ENCODE results near the gene PPP3CA. TPM values are rescaled to one million over a fixed set of nuclear protein-coding genes. Genes with fewer than 3 reads are reported as not detected.

Gene PPP3CA
- total and polyA plus RNA-seq, 2 of the 13 experiments (the other 11 are each of a cell fraction or from before 2014, with no cell fraction given): 4.8 to 13.2 TPM

- TF ChIP-seq FOSL2 (CRISPR knock-in tag; IDR thresholded peaks at IDR 0.05): peak; percentile 42; the same call in 1 of the 2 replicates
- no peak for TF ChIP-seq ZNF75D (CRISPR knock-in tag; IDR thresholded peaks at IDR 0.05; ENCODE audit: borderline replicate concordance)
- Histone ChIP-seq H4K20me1 (ENCODE audit: insufficient read depth, low read length) (no peaks in the 10 kb centered on the region), H2AFZ (ENCODE audit: low read length) (no peak overlapping the region), H3K4me2 (ENCODE audit: low read depth, low read length) (no peak overlapping the region), H3K9me3 (ENCODE audit: low read length) (no peaks in the 10 kb centered on the region), H3K4me1 (ENCODE audit: insufficient read depth, low read length) (no peaks in the 10 kb centered on the region), H3K4me3 (replicated peaks in 1 of 3; ENCODE audit: insufficient read depth in 1 of 3, low read depth in 2 of 3, low read length in 3 of 3) (no peak overlapping the region), H3K9ac (ENCODE audit: insufficient read depth, low read depth, low read length) (no peak overlapping the region), H3K27me3 (ENCODE audit: control insufficient read depth in 1 of 2, insufficient read depth in 2 of 2, low read length in 2 of 2) (no peaks in the 10 kb centered on the region), H3K27ac (ENCODE audit: extremely low read length, insufficient read depth, low read length) (no peak overlapping the region), H3K79me2 (ENCODE audit: insufficient read depth, low read length) (no peaks in the 10 kb centered on the region), H3K36me3 (replicated peaks in 1 of 2; ENCODE audit: control insufficient read depth in 1 of 2, insufficient read depth in 2 of 2, low read length in 2 of 2) (no peaks in the 10 kb centered on the region)
- FAIRE-seq (no peak), DNase-seq (ENCODE audit: low spot score) (peak; percentile 21), ATAC-seq (no peak; the same call in 2 of the 3 replicates)
- ChIA-PET POLR2A (no interaction called here), CTCF (ENCODE audit: low intra/inter-chr PET ratio, low total read pairs) (no interaction called here)
- intact Hi-C loops (cut with micrococcal nuclease; ENCODE audit: unreplicated experiment) (no loop called here), in situ Hi-C loops (cut with HindIII; ENCODE audit: extremely low pct_ligation_motif_present, low pct_unique_long_range_greater_than_20kb) (no loop called here)
- BruUV-seq (replicated peaks): no TSS peak
- WGBS (ENCODE audit: low lambda C conversion rate): 21% methylated on average over 3 of the region's 3 CpGs
Observed at GRCh38 chr4:101008503-101008902, 338.8 kb downstream of the PPP3CA start.

- Histone ChIP-seq H3K4me1 (ENCODE audit: insufficient read depth, low read length) (no peaks in the 10 kb centered on the region), H3K79me2 (ENCODE audit: insufficient read depth, low read length) (no peaks in the 10 kb centered on the region), H3K9me3 (ENCODE audit: low read length) (no peaks in the 10 kb centered on the region), H3K36me3 (replicated peaks in 1 of 2; ENCODE audit: control insufficient read depth in 1 of 2, insufficient read depth in 2 of 2, low read length in 2 of 2) (no peaks in the 10 kb centered on the region), H3K27me3 (ENCODE audit: control insufficient read depth in 1 of 2, insufficient read depth in 2 of 2, low read length in 2 of 2) (no peaks in the 10 kb centered on the region), H3K4me3 (replicated peaks in 1 of 3; ENCODE audit: insufficient read depth in 1 of 3, low read depth in 2 of 3, low read length in 3 of 3) (no peak overlapping the region), H3K27ac (ENCODE audit: extremely low read length, insufficient read depth, low read length) (no peak overlapping the region), H4K20me1 (ENCODE audit: insufficient read depth, low read length) (no peaks in the 10 kb centered on the region), H2AFZ (ENCODE audit: low read length) (no peak overlapping the region), H3K4me2 (ENCODE audit: low read depth, low read length) (no peak overlapping the region), H3K9ac (ENCODE audit: insufficient read depth, low read depth, low read length) (no peak overlapping the region)
- no peak for TF ChIP-seq CSRNP1 (CRISPR knock-in tag; IDR thresholded peaks at IDR 0.05)
- TF ChIP-seq NFE2 (CRISPR knock-in tag; IDR thresholded peaks at IDR 0.05): no peak
- TF ChIP-seq TEAD2 (CRISPR knock-in tag; IDR thresholded peaks at IDR 0.05): no peak
- TF ChIP-seq GABPA (IDR thresholded peaks at IDR 0.05; ENCODE audit: low read depth, low read length): no peak
- no peak for TF ChIP-seq GABPA (CRISPR knock-in tag; IDR thresholded peaks at IDR 0.05; ENCODE audit: low read depth)
- TF ChIP-seq IKZF1 (IDR thresholded peaks at IDR 0.05): no peak
- TF ChIP-seq KDM1A (CRISPR knock-in tag; IDR thresholded peaks at IDR 0.05): no peak
- TF ChIP-seq, protein P1, sequence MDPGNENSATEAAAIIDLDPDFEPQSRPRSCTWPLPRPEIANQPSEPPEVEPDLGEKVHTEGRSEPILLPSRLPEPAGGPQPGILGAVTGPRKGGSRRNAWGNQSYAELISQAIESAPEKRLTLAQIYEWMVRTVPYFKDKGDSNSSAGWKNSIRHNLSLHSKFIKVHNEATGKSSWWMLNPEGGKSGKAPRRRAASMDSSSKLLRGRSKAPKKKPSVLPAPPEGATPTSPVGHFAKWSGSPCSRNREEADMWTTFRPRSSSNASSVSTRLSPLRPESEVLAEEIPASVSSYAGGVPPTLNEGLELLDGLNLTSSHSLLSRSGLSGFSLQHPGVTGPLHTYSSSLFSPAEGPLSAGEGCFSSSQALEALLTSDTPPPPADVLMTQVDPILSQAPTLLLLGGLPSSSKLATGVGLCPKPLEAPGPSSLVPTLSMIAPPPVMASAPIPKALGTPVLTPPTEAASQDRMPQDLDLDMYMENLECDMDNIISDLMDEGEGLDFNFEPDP (CRISPR knock-in tag; conservative IDR thresholded peaks at IDR 0.05): no peak
- TF ChIP-seq ZNF614 (CRISPR knock-in tag; IDR thresholded peaks at IDR 0.05; ENCODE audit: borderline replicate concordance): no peak
- no peak for TF ChIP-seq MBD4 (IDR thresholded peaks at IDR 0.05; ENCODE audit: borderline replicate concordance, low read length)
- no peak for TF ChIP-seq ZNF446 (CRISPR knock-in tag; IDR thresholded peaks at IDR 0.05)
- no peak for TF ChIP-seq ZNF263 (CRISPR knock-in tag; IDR thresholded peaks at IDR 0.05)
- intact Hi-C loops (cut with micrococcal nuclease; ENCODE audit: unreplicated experiment): no loop called here
- ChIA-PET CTCF (ENCODE audit: low intra/inter-chr PET ratio, low total read pairs) (no interaction called here), POLR2A (no interaction called here)
- FAIRE-seq: no peak
- no TSS peak for BruUV-seq (replicated peaks)
- 29% methylated on average over 2 of the region's 2 CpGs for WGBS (ENCODE audit: low lambda C conversion rate)
- DNase-seq (ENCODE audit: low spot score): no peak
- ATAC-seq: no peak
- in situ Hi-C loops (cut with HindIII; ENCODE audit: extremely low pct_ligation_motif_present, low pct_unique_long_range_greater_than_20kb): no loop called here
Observed at GRCh38 chr4:101005659-101006058, 341.7 kb downstream of the PPP3CA start.
